Measurements from ENCODE around the gene SEC14L2.
"Not testable (repeated sequence)": the region's sequence is repeated elsewhere in the genome, so short reads cannot be mapped to it uniquely, and the experiment has no call there.

- not testable (repeated sequence) for TF ChIP-seq TAF1, SPI1, POLR2A (IDR thresholded peaks at IDR 0.05; ENCODE audit: low read depth, low read length)
These were observed 5.9 kb downstream of the SEC14L2 start for GRCh38 chr22:30402766-30403104.

All from GM12891 (cell line).